ENCODE results near the gene MS4A3.
"Not testable (repeated sequence)": the region's sequence is repeated elsewhere in the genome, so short reads cannot be mapped to it uniquely, and the experiment has no call there.

The MS4A3 gene

GRCh38 chr11:60056349-60056969 is at the start of gene MS4A3:
MS4A3 (plus strand) TSS chr11:60056665; CDS start chr11:60061161, 4,496 bp downstream.
- in situ Hi-C loops (cut with MboI; ENCODE audit: low sequenced_read_pairs): no loop called here

GRCh38 chr11:60016881-60017280 is 39.6 kb upstream of the MS4A3 start, which contains the start of gene OOSP4B:
OOSP4B (plus strand) TSS chr11:60017181.
- in situ Hi-C loops (cut with MboI; ENCODE audit: low sequenced_read_pairs): no loop called here

- in situ Hi-C loops (cut with MboI; ENCODE audit: low sequenced_read_pairs): no loop called here
These were observed 38.4 kb upstream of the MS4A3 start for GRCh38 chr11:60018058-60018457.

- in situ Hi-C loops (cut with MboI; ENCODE audit: low sequenced_read_pairs): not testable (repeated sequence)
These were observed 36.1 kb upstream of the MS4A3 start for GRCh38 chr11:60020376-60020775.

- in situ Hi-C loops (cut with MboI; ENCODE audit: low sequenced_read_pairs): no loop called here
These were observed 27.3 kb upstream of the MS4A3 start for GRCh38 chr11:60029015-60029632.

GRCh38 chr11:60040109-60040508 is 16.4 kb upstream of the MS4A3 start, which contains the start of gene OOSP2:
OOSP2 (plus strand) TSS chr11:60040409; CDS start chr11:60040460, 51 bp downstream.
- in situ Hi-C loops (cut with MboI; ENCODE audit: low sequenced_read_pairs): no loop called here

- in situ Hi-C loops (cut with MboI; ENCODE audit: low sequenced_read_pairs): not testable (repeated sequence)
These were observed 6.0 kb upstream of the MS4A3 start for GRCh38 chr11:60050422-60050821.

GRCh38 chr11:60050839-60051238 is 5.6 kb upstream of the MS4A3 start:
- in situ Hi-C loops (cut with MboI; ENCODE audit: low sequenced_read_pairs): not testable (repeated sequence)

- in situ Hi-C loops (cut with MboI; ENCODE audit: low sequenced_read_pairs): no loop called here
These were observed 2.6 kb downstream of the MS4A3 start for GRCh38 chr11:60059052-60059451.

- in situ Hi-C loops (cut with MboI; ENCODE audit: low sequenced_read_pairs): no loop called here
These were observed 3.2 kb downstream of the MS4A3 start for GRCh38 chr11:60059521-60060240.

- in situ Hi-C loops (cut with MboI; ENCODE audit: low sequenced_read_pairs): no loop called here
These were observed 7.6 kb downstream of the MS4A3 start for GRCh38 chr11:60064111-60064510.

- in situ Hi-C loops (cut with MboI; ENCODE audit: low sequenced_read_pairs): no loop called here
These were observed 9.3 kb downstream of the MS4A3 start for GRCh38 chr11:60065801-60066200.

GRCh38 chr11:60069450-60069849 is 13.0 kb downstream of the MS4A3 start:
- in situ Hi-C loops (cut with MboI; ENCODE audit: low sequenced_read_pairs): no loop called here

- in situ Hi-C loops (cut with MboI; ENCODE audit: low sequenced_read_pairs): not testable (repeated sequence)
These were observed 15.2 kb downstream of the MS4A3 start for GRCh38 chr11:60071644-60072043.

- in situ Hi-C loops (cut with MboI; ENCODE audit: low sequenced_read_pairs): no loop called here
These were observed 20.9 kb downstream of the MS4A3 start for GRCh38 chr11:60077216-60077817.

- in situ Hi-C loops (cut with MboI; ENCODE audit: low sequenced_read_pairs): no loop called here
These were observed 21.5 kb downstream of the MS4A3 start for GRCh38 chr11:60077981-60078380.

GRCh38 chr11:60078745-60079144 is 22.3 kb downstream of the MS4A3 start:
- in situ Hi-C loops (cut with MboI; ENCODE audit: low sequenced_read_pairs): no loop called here

GRCh38 chr11:60080535-60080934 is 24.1 kb downstream of the MS4A3 start:
- in situ Hi-C loops (cut with MboI; ENCODE audit: low sequenced_read_pairs): no loop called here

- in situ Hi-C loops (cut with MboI; ENCODE audit: low sequenced_read_pairs): no loop called here
These were observed 28.3 kb downstream of the MS4A3 start for GRCh38 chr11:60084631-60085273.

- in situ Hi-C loops (cut with MboI; ENCODE audit: low sequenced_read_pairs): no loop called here
These were observed 29.4 kb downstream of the MS4A3 start for GRCh38 chr11:60085909-60086308.

GRCh38 chr11:60087239-60087638 is 30.8 kb downstream of the MS4A3 start:
- in situ Hi-C loops (cut with MboI; ENCODE audit: low sequenced_read_pairs): no loop called here
